SK-N-SH treated with all-trans-retinoic acid at 6 μM for 48 hours (cell line): ENCODE data around the gene IFNG-AS1.

Experiments used
- ATAC-seq: fragments of 200-7000 bp; cut with Tn5 transposase; 3 replicates; pipeline ENCODE4 v1.9.1; 2020; ENCODE audit warnings: mild to moderate bottlenecking, moderate library complexity
- ARNTL ChIP-seq: fragments of 450-650 bp; formaldehyde crosslinking; IDR thresholded peaks from 2 replicates; pipeline ENCODE4 v1.5.0; 2020; ENCODE audit warnings: low read depth, mild to moderate bottlenecking, moderate library complexity, borderline replicate concordance
- BACH2 ChIP-seq: fragments of 250-450 bp; sonication (Bioruptor Pico); IDR thresholded peaks from 2 replicates; pipeline ENCODE4 v1.9.0; 2021; ENCODE audit warnings: mild to moderate bottlenecking, borderline replicate concordance
- CSDC2 ChIP-seq: fragments of 250-450 bp; sonication (Bioruptor Pico); IDR thresholded peaks from 2 replicates; pipeline ENCODE4 v1.5.0; 2020; ENCODE audit warnings: mild to moderate bottlenecking, moderate library complexity
- ESRRG ChIP-seq: fragments of 250-450 bp; sonication (Bioruptor Pico); IDR thresholded peaks from 2 replicates; pipeline ENCODE4 v1.6.1; 2021; ENCODE audit warnings: mild to moderate bottlenecking
- GLIS3 ChIP-seq: fragments of 250-450 bp; sonication (Bioruptor Pico); IDR thresholded peaks from 2 replicates; pipeline ENCODE4 v1.5.0; 2020; ENCODE audit warnings: mild to moderate bottlenecking, moderate library complexity
- ISL1 ChIP-seq: fragments of 250-450 bp; sonication (Bioruptor Pico); IDR thresholded peaks from 2 replicates; pipeline ENCODE4 v2.1.2; 2022; ENCODE audit warnings: mild to moderate bottlenecking, moderate library complexity
- OSR1 ChIP-seq: fragments of 250-450 bp; sonication (Bioruptor Pico); IDR thresholded peaks from 2 replicates; pipeline ENCODE4 v1.8.0; 2022; ENCODE audit warnings: moderate library complexity, mild to moderate bottlenecking, inconsistent platforms
- PATZ1 ChIP-seq: fragments of 250-450 bp; sonication (Bioruptor Pico); IDR thresholded peaks from 2 replicates; pipeline ENCODE4 v1.8.0; 2020; ENCODE audit warnings: mild to moderate bottlenecking, moderate library complexity, borderline replicate concordance
- POU6F1 ChIP-seq: fragments of 250-450 bp; sonication (Bioruptor Pico); IDR thresholded peaks from 2 replicates; pipeline ENCODE4 v1.8.0; 2021; ENCODE audit warnings: low read depth, mild to moderate bottlenecking, moderate library complexity, borderline replicate concordance
- PPARA ChIP-seq: fragments of 250-450 bp; sonication (Bioruptor Pico); IDR thresholded peaks from 2 replicates; pipeline ENCODE4 v1.5.0; 2020; ENCODE audit warnings: mild to moderate bottlenecking, borderline replicate concordance
- RARB ChIP-seq: fragments of 250-450 bp; sonication (Bioruptor Pico); IDR thresholded peaks from 2 replicates; pipeline ENCODE4 v1.8.0; 2021; ENCODE audit warnings: mild to moderate bottlenecking, moderate library complexity
- SNAI2 ChIP-seq: fragments of 250-450 bp; sonication (Bioruptor Pico); IDR thresholded peaks from 2 replicates; pipeline ENCODE4 v1.5.0; 2020; ENCODE audit warnings: mild to moderate bottlenecking, moderate library complexity
- TCF4 ChIP-seq: fragments of 250-450 bp; sonication (Bioruptor Pico); IDR thresholded peaks from 2 replicates; pipeline ENCODE4 v1.8.0; 2021; ENCODE audit warnings: mild to moderate bottlenecking, moderate library complexity, borderline replicate concordance
- TOX ChIP-seq: fragments of 250-450 bp; sonication (Bioruptor Pico); IDR thresholded peaks from 2 replicates; pipeline ENCODE4 v1.8.0; 2021; ENCODE audit warnings: mild to moderate bottlenecking, moderate library complexity, borderline replicate concordance
- ZFP3 ChIP-seq: fragments of 250-450 bp; sonication (Bioruptor Pico); IDR thresholded peaks from 2 replicates; pipeline ENCODE4 v1.5.0; 2020; ENCODE audit warnings: mild to moderate bottlenecking, moderate library complexity
- ZFP30 ChIP-seq: fragments of 450-650 bp; formaldehyde crosslinking; IDR thresholded peaks from 2 replicates; pipeline ENCODE4 v1.5.0; 2022; ENCODE audit warnings: mild to moderate bottlenecking, moderate library complexity
- ZNF565 ChIP-seq: fragments of 450-650 bp; formaldehyde crosslinking; conservative IDR thresholded peaks from 2 replicates; pipeline ENCODE4 v1.5.0; 2020; ENCODE audit warnings: low read depth, mild to moderate bottlenecking, moderate library complexity
- ZNF70 ChIP-seq: fragments of 450-650 bp; formaldehyde crosslinking; IDR thresholded peaks from 2 replicates; pipeline ENCODE4 v1.5.0; 2020; ENCODE audit warnings: mild to moderate bottlenecking, moderate library complexity
- ZNF8 ChIP-seq: fragments of 450-650 bp; formaldehyde crosslinking; IDR thresholded peaks from 2 replicates; pipeline ENCODE4 v1.5.0; 2020; ENCODE audit warnings: mild to moderate bottlenecking, moderate library complexity
- TF ChIP-seq, protein P1 (sequence below): fragments of 250-450 bp; sonication (Bioruptor Pico); IDR thresholded peaks from 2 replicates; pipeline ENCODE4 v1.5.0; 2020; ENCODE audit warnings: mild to moderate bottlenecking, moderate library complexity
- TF ChIP-seq, protein P2 (sequence below): fragments of 250-450 bp; sonication (Bioruptor Pico); IDR thresholded peaks from 2 replicates; pipeline ENCODE4 v1.5.1; 2021; ENCODE audit warnings: mild to moderate bottlenecking, moderate library complexity
- TF ChIP-seq, protein P3 (sequence below): fragments of 250-450 bp; sonication (Bioruptor Pico); IDR thresholded peaks from 2 replicates; pipeline ENCODE4 v1.5.1; 2020; ENCODE audit warnings: low read depth, mild to moderate bottlenecking, moderate library complexity

The IFNG-AS1 gene

GRCh38 chr12:68067762-68068376 lies 78.6 kb downstream of the IFNG-AS1 start:
- ATAC-seq, result no peak

DNA sequence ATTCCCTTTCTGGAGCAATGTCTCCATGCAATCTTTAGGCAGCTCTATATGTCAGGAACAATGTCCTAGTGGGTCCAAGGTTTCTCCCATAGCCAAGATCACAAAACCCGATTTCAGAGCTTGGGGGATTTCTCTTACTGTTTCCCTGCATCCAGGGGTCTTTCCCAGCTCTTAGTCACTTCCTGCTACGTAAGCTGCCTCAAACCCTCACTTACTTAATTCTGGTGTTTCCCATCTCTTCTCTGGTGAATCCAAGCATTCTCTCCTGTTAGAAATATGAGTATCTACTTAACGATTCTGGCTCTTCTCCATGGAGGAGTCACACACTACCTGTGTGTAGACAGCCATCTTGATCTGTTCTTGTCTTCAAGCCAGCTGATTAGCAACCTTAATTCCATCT lies 80.0 kb downstream of the IFNG-AS1 start:
- ATAC-seq, result no peak
- TF ChIP-seq POU6F1 (CRISPR knock-in tag) (no peak), ZNF8 (CRISPR knock-in tag) (no peak), ZNF70 (CRISPR knock-in tag) (no peak), ZNF565 (no peak), PPARA (CRISPR knock-in tag) (no peak), ARNTL (no peak), ZFP3 (CRISPR knock-in tag) (no peak), TOX (CRISPR knock-in tag) (no peak), ISL1 (CRISPR knock-in tag) (no peak), CSDC2 (CRISPR knock-in tag) (no peak), SNAI2 (CRISPR knock-in tag) (no peak), ZFP30 (CRISPR knock-in tag) (no peak), GLIS3 (CRISPR knock-in tag) (no peak), BACH2 (no peak), ESRRG (CRISPR knock-in tag) (no peak), RARB (CRISPR knock-in tag) (no peak), PATZ1 (no peak)
- TF ChIP-seq, protein P1, sequence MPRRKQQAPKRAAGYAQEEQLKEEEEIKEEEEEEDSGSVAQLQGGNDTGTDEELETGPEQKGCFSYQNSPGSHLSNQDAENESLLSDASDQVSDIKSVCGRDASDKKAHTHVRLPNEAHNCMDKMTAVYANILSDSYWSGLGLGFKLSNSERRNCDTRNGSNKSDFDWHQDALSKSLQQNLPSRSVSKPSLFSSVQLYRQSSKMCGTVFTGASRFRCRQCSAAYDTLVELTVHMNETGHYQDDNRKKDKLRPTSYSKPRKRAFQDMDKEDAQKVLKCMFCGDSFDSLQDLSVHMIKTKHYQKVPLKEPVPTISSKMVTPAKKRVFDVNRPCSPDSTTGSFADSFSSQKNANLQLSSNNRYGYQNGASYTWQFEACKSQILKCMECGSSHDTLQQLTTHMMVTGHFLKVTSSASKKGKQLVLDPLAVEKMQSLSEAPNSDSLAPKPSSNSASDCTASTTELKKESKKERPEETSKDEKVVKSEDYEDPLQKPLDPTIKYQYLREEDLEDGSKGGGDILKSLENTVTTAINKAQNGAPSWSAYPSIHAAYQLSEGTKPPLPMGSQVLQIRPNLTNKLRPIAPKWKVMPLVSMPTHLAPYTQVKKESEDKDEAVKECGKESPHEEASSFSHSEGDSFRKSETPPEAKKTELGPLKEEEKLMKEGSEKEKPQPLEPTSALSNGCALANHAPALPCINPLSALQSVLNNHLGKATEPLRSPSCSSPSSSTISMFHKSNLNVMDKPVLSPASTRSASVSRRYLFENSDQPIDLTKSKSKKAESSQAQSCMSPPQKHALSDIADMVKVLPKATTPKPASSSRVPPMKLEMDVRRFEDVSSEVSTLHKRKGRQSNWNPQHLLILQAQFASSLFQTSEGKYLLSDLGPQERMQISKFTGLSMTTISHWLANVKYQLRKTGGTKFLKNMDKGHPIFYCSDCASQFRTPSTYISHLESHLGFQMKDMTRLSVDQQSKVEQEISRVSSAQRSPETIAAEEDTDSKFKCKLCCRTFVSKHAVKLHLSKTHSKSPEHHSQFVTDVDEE, result no peak
- TF ChIP-seq, protein P2, sequence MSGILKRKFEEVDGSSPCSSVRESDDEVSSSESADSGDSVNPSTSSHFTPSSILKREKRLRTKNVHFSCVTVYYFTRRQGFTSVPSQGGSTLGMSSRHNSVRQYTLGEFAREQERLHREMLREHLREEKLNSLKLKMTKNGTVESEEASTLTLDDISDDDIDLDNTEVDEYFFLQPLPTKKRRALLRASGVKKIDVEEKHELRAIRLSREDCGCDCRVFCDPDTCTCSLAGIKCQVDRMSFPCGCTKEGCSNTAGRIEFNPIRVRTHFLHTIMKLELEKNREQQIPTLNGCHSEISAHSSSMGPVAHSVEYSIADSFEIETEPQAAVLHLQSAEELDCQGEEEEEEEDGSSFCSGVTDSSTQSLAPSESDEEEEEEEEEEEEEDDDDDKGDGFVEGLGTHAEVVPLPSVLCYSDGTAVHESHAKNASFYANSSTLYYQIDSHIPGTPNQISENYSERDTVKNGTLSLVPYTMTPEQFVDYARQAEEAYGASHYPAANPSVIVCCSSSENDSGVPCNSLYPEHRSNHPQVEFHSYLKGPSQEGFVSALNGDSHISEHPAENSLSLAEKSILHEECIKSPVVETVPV (CRISPR knock-in tag), result no peak
- TF ChIP-seq, protein P3, sequence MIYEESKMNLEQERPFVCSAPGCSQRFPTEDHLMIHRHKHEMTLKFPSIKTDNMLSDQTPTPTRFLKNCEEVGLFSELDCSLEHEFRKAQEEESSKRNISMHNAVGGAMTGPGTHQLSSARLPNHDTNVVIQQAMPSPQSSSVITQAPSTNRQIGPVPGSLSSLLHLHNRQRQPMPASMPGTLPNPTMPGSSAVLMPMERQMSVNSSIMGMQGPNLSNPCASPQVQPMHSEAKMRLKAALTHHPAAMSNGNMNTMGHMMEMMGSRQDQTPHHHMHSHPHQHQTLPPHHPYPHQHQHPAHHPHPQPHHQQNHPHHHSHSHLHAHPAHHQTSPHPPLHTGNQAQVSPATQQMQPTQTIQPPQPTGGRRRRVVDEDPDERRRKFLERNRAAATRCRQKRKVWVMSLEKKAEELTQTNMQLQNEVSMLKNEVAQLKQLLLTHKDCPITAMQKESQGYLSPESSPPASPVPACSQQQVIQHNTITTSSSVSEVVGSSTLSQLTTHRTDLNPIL, result no peak

More at GRCh38 chr12:68067762-68068376, 78.6 kb downstream of the IFNG-AS1 start:
- no peak for TF ChIP-seq TCF4 (CRISPR knock-in tag)
- no peak for TF ChIP-seq ZNF565
- no peak for TF ChIP-seq TOX (CRISPR knock-in tag)
- TF ChIP-seq OSR1, result no peak
- no peak for TF ChIP-seq ZNF70 (CRISPR knock-in tag)
- TF ChIP-seq, all 23 proteins: peak for 0
